Measurements from ENCODE around the gene PCDHGA3. TPM values are rescaled to one million over a fixed set of nuclear protein-coding genes. Genes with fewer than 3 reads are reported as not detected.

Gene PCDHGA3
- total and polyA plus RNA-seq, 2 of the 13 experiments (the other 11 are each of a cell fraction or from before 2014, with no cell fraction given): 0.05 TPM; not detected in 1

GRCh38 chr5:141320225-141321169, 23.1 kb upstream of the PCDHGA3 start, which contains the start of gene TAF7 (continued):
- TF ChIP-seq ZNF407 (CRISPR knock-in tag; IDR thresholded peaks at IDR 0.05; ENCODE audit: not compliant biosample characterization) (peak; percentile 87), ZNF784 (CRISPR knock-in tag; IDR thresholded peaks at IDR 0.05; ENCODE audit: borderline replicate concordance) (no peak), AHDC1 (CRISPR knock-in tag; IDR thresholded peaks at IDR 0.05; ENCODE audit: borderline replicate concordance) (0 out of 2 replicates have a peak, but pooled peaks have one; percentile 47), KLF9 (CRISPR knock-in tag; IDR thresholded peaks at IDR 0.05; ENCODE audit: low read depth) (peak; percentile 84), ZNF652 (CRISPR knock-in tag; IDR thresholded peaks at IDR 0.05; ENCODE audit: borderline replicate concordance, low read depth) (no peak), ZNF280B (CRISPR knock-in tag; IDR thresholded peaks at IDR 0.05; ENCODE audit: borderline replicate concordance) (peak; percentile 86; the same call in 1 of the 2 replicates), ZBTB43 (CRISPR knock-in tag; conservative IDR thresholded peaks at IDR 0.05) (peak; percentile 47), POLR2G (IDR thresholded peaks at IDR 0.05; ENCODE audit: low read depth, low read length) (peak; percentile 97)

All from HepG2 (cell line).